Measurements from ENCODE around the gene ABCB6. TPM values are rescaled to one million over a fixed set of nuclear protein-coding genes. Genes with fewer than 3 reads are reported as not detected.

The ABCB6 gene
- total RNA-seq, 1 experiment from 2014 or later: 21.1 TPM

DNA sequence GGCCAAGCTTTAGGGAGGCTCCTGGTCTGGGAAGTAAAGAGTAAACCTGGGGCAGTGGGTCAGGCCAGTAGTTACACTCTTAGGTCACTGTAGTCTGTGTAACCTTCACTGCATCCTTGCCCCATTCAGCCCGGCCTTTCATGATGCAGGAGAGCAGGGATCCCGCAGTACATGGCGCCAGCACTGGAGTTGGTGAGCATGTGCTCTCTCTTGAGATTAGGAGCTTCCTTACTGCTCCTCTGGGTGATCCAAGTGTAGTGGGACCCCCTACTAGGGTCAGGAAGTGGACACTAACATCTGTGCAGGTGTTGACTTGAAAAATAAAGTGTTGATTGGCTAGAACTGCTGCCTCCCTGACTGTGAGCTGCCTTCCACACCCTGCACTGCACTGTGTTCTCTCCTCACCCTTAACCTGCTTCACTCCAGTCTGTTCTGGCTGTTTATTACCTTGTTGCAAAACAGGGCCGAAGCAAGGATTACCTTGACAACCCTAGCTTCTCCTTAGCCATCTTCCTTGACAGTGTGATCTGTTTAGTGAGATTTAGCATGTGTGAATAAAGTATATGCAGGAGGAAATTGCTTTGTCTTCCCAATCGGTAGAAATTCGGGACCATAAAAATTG, 35.5 kb downstream of the ABCB6 start:
- no peak for ATAC-seq
- Histone ChIP-seq H3K27ac (ENCODE audit: low read length) (no peak overlapping the region), H3K4me3 (ENCODE audit: low read length) (no peak overlapping the region), H3K9me2 (replicated peaks; ENCODE audit: low read length) (no peaks in the 10 kb centered on the region), H3K9ac (ENCODE audit: low read length) (no peak overlapping the region), H3K36me3 (ENCODE audit: low read depth, low read length) (peaks cover 16% of the 10 kb centered on the region; the same call in 1 of the 2 replicates), H3K4me1 (ENCODE audit: insufficient read depth, low read length) (peaks cover 10% of the 10 kb centered on the region), H3K79me2 (ENCODE audit: low read length) (peaks cover 26% of the 10 kb centered on the region), H4K20me1 (ENCODE audit: low read length) (peaks cover 4% of the 10 kb centered on the region; the same call in 1 of the 2 replicates), H3K4me2 (ENCODE audit: low read length) (no peak overlapping the region), H3K27me3 (ENCODE audit: low read length) (no peaks in the 10 kb centered on the region), H3F3A (ENCODE audit: low read length, unreplicated experiment) (no peaks in the 10 kb centered on the region), H3K9me3 (ENCODE audit: low read length) (no peaks in the 10 kb centered on the region), H2AFZ (ENCODE audit: low read length) (no peak overlapping the region)
- intact Hi-C loops (cut with micrococcal nuclease): no loop called here
- DNase-seq: no peak
- TF ChIP-seq CTCF (conservative IDR thresholded peaks at IDR 0.05; ENCODE audit: low read depth, low read length): no peak
- TF ChIP-seq EZH2phosphoT487 (IDR thresholded peaks at IDR 0.05; ENCODE audit: borderline replicate concordance, low read length): no peak
- no peak for TF ChIP-seq EZH2 (IDR thresholded peaks at IDR 0.05; ENCODE audit: low read length, unreplicated experiment)
- CTCF ChIA-PET: no interaction called here
- POLR2A ChIA-PET (ENCODE audit: unreplicated experiment): no interaction called here
- no TSS peak for BruUV-seq (replicated peaks)

- no peak for ATAC-seq
Measured at GRCh38 chr2:219182331-219183150, 36.2 kb downstream of the ABCB6 start.

More at GRCh38 chr2:219182331-219183150, 36.2 kb downstream of the ABCB6 start:
- no peak overlapping the region for H3K27ac ChIP-seq (ENCODE audit: low read length)
- no TSS peak for BruUV-seq (replicated peaks)
- no peak overlapping the region for H3K4me2 ChIP-seq (ENCODE audit: low read length)
- peaks cover 26% of the 10 kb centered on the region for H3K79me2 ChIP-seq (ENCODE audit: low read length)
- no peaks in the 10 kb centered on the region for H3F3A ChIP-seq (ENCODE audit: low read length, unreplicated experiment)
- POLR2A ChIA-PET (ENCODE audit: unreplicated experiment): no interaction called here
- TF ChIP-seq EZH2phosphoT487 (IDR thresholded peaks at IDR 0.05; ENCODE audit: borderline replicate concordance, low read length) (no peak), EZH2 (IDR thresholded peaks at IDR 0.05; ENCODE audit: low read length, unreplicated experiment) (no peak), CTCF (conservative IDR thresholded peaks at IDR 0.05; ENCODE audit: low read depth, low read length) (no peak)
- peaks cover 16% of the 10 kb centered on the region; the same call in 1 of the 2 replicates for H3K36me3 ChIP-seq (ENCODE audit: low read depth, low read length)
- H3K9me2 ChIP-seq (replicated peaks; ENCODE audit: low read length): no peaks in the 10 kb centered on the region
- H3K4me3 ChIP-seq (ENCODE audit: low read length): no peak overlapping the region
- H3K4me1 ChIP-seq (ENCODE audit: insufficient read depth, low read length): peaks cover 11% of the 10 kb centered on the region
- CTCF ChIA-PET: no interaction called here
- DNase-seq: no peak
- no peaks in the 10 kb centered on the region for H3K9me3 ChIP-seq (ENCODE audit: low read length)
- H4K20me1 ChIP-seq (ENCODE audit: low read length): peaks cover 4% of the 10 kb centered on the region; the same call in 1 of the 2 replicates
- H3K9ac ChIP-seq (ENCODE audit: low read length): no peak overlapping the region
- no peak overlapping the region for H2AFZ ChIP-seq (ENCODE audit: low read length)
- H3K27me3 ChIP-seq (ENCODE audit: low read length): no peaks in the 10 kb centered on the region
- intact Hi-C loops (cut with micrococcal nuclease): no loop called here
